OCI-LY7 (cell line): ENCODE data around the gene PITPNC1. TPM values are rescaled to one million over a fixed set of nuclear protein-coding genes. Genes with fewer than 3 reads are reported as not detected.
A peak's percentile ranks its signal among the peaks of the same experiment; 100 is the strongest.

Experiments
- BruUV-seq: library from RNA; stranded (reverse); fragments of 400-500 nt; replicated peaks from 2 replicates; lab custom pipeline; 2021; lab: Mats Ljungman, UMichigan
- CTCF ChIA-PET: fragments of 300-600 bp; sonication (Branson Sonifier 250); formaldehyde crosslinking; loops from one replicate; lab custom pipeline; 2022; ENCODE audit warnings: antibody characterized with exemption; ENCODE audit not compliant: unreplicated experiment; lab: Charles Lee
- POLR2A ChIA-PET: fragments of 300-600 bp; sonication (Branson Sonifier 250); formaldehyde crosslinking; loops from one replicate; lab custom pipeline; 2022; ENCODE audit warnings: antibody characterized with exemption; lab: Charles Lee
- DNase-seq: peaks from one replicate; pipeline ENCODE4 v3.0.0-alpha.2; 2015; ENCODE audit warnings: low spot score
- H2AFZ ChIP-seq: fragments of 200-600 bp; sonication (generic), shearing (Covaris generic); 2 replicates; pipeline ENCODE4 v1.6.1; 2014; ENCODE audit warnings: mild to moderate bottlenecking, antibody characterized with exemption, low read length, moderate library complexity
- H3K27ac ChIP-seq: fragments of 200-600 bp; sonication (generic); 2 replicates; pipeline ENCODE4 v1.5.1; 2014; ENCODE audit warnings: mixed run types, low read depth, mild to moderate bottlenecking, moderate library complexity, low read length, inconsistent platforms; ENCODE audit not compliant: poor library complexity, severe bottlenecking
- H3K36me3 ChIP-seq: fragments of 200-600 bp; sonication (generic); 2 replicates; pipeline ENCODE4 v1.6.1; 2014; ENCODE audit warnings: mild to moderate bottlenecking, antibody characterized with exemption, low read length, moderate library complexity, mixed read lengths; ENCODE audit not compliant: insufficient read depth
- H3K4me1 ChIP-seq: fragments of 200-600 bp; sonication (generic); 2 replicates; pipeline ENCODE4 v1.5.1; 2014; ENCODE audit warnings: mild to moderate bottlenecking, low read length; ENCODE audit not compliant: insufficient read depth, poor library complexity, severe bottlenecking
- H3K4me2 ChIP-seq: fragments of 200-600 bp; sonication (generic); 2 replicates; pipeline ENCODE4 v1.6.1; 2014; ENCODE audit warnings: mild to moderate bottlenecking, low read length
- H3K4me3 ChIP-seq: fragments of 200-600 bp; sonication (generic); 2 replicates; pipeline ENCODE4 v1.5.1; 2014; ENCODE audit warnings: mild to moderate bottlenecking, low read depth, low read length; ENCODE audit not compliant: poor library complexity, severe bottlenecking
- H3K79me2 ChIP-seq: fragments of 200-600 bp; sonication (generic); 2 replicates; pipeline ENCODE4 v1.6.1; 2016; ENCODE audit warnings: low read depth, mild to moderate bottlenecking, low read length, moderate library complexity, mixed read lengths; ENCODE audit not compliant: insufficient read depth
- H3K9me2 ChIP-seq: fragments of 200-600 bp; sonication (generic); 2 replicates; pipeline ENCODE4 v1.6.1; 2016; ENCODE audit warnings: mild to moderate bottlenecking, low read length, mixed read lengths; ENCODE audit not compliant: insufficient read depth
- H3K9me3 ChIP-seq: fragments of 200-600 bp; sonication (generic); 2 replicates; pipeline ENCODE4 v1.6.1; 2014; ENCODE audit warnings: mild to moderate bottlenecking, mixed run types, low read length, mixed read lengths
- H4K20me1 ChIP-seq: fragments of 200-600 bp; sonication (generic); 2 replicates; pipeline ENCODE4 v1.6.1; 2014; ENCODE audit warnings: mild to moderate bottlenecking, antibody characterized with exemption, low read length, moderate library complexity, mixed read lengths; ENCODE audit not compliant: insufficient read depth
- EZH2phosphoT487 ChIP-seq: fragments of 200-600 bp; sonication (generic); IDR thresholded peaks from 2 replicates; pipeline ENCODE4 v1.6.1; 2018; ENCODE audit warnings: low read depth, borderline replicate concordance, mild to moderate bottlenecking, mixed run types, antibody characterized with exemption, low read length, moderate library complexity, mixed read lengths
- intact Hi-C: fragments of 100-400 bp; cut with micrococcal nuclease; formaldehyde crosslinking; loops from one replicate; pipeline ENCODE4 v1.10.0; 2022; ENCODE audit not compliant: unreplicated experiment
- total RNA-seq, 2 experiments: library from RNA; depleted of rRNA in 1 of 2; stranded (reverse); fragments of >200 nt in 1 of 2; shearing (Covaris generic) in 1 of 2; gene quantifications; 2 replicates each; pipeline ENCODE4 v1.2.3, GENCODE V29; 2014 to 2022
- TF ChIP-seq, protein P1 (sequence below): fragments of 200-600 bp; sonication (generic); conservative IDR thresholded peaks from 2 replicates; pipeline ENCODE4 v1.5.1; 2014; ENCODE audit warnings: mild to moderate bottlenecking, antibody characterized with exemption, low read length, moderate library complexity, mixed read lengths

Gene PITPNC1
- total RNA-seq, 2 experiments from 2014 or later, result 14.3 to 21.1 TPM

DNA sequence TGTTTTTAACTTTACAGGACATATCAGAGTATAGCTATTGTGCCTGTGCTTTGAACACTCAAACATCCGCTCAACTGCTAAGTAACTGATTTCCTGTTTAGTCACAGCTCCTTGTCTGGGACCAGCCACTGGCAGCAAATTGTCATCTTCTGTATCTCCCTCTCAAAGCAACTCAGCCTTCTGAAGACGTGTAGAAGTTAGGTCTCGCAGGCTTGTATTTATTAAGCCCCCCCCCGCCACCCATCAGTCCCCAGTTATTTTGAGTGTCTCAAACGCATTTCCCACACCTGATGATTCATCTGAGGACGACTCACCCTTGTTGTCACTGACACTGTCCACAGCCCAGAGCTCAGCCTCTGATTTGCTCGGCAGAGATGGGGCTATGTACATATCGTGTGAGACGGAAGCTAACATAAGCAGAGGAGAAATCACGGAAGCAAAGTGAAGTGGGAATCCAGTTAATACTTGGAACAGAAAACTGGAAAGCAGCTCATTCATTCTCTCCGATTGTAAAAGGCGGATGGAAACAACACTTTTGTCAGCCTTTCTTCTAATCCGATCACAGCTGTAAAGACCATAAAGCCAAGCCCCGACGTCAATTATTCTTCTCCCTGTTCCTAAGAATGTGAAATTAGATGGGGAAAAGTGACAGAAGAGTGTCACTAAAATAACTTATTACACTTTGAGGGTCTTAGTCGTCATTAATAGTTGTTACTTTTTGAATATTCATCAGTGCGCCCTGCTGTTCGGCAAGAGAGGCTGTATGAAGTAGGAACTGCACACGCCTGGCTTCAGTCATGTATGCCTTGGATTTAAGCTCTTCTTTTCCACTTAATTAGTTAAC is 64.2 kb downstream of the PITPNC1 start:
- H3K36me3 ChIP-seq, result no peaks in the 10 kb centered on the region
- CTCF ChIA-PET, result no interaction called here
- H3K9me3 ChIP-seq, result no peaks in the 10 kb centered on the region
- peak overlapping the region; percentile 51 for H3K4me3 ChIP-seq
- H3K9me2 ChIP-seq, result no peaks in the 10 kb centered on the region
- peak overlapping the region; percentile 83 for H2AFZ ChIP-seq
- TF ChIP-seq, protein P1, sequence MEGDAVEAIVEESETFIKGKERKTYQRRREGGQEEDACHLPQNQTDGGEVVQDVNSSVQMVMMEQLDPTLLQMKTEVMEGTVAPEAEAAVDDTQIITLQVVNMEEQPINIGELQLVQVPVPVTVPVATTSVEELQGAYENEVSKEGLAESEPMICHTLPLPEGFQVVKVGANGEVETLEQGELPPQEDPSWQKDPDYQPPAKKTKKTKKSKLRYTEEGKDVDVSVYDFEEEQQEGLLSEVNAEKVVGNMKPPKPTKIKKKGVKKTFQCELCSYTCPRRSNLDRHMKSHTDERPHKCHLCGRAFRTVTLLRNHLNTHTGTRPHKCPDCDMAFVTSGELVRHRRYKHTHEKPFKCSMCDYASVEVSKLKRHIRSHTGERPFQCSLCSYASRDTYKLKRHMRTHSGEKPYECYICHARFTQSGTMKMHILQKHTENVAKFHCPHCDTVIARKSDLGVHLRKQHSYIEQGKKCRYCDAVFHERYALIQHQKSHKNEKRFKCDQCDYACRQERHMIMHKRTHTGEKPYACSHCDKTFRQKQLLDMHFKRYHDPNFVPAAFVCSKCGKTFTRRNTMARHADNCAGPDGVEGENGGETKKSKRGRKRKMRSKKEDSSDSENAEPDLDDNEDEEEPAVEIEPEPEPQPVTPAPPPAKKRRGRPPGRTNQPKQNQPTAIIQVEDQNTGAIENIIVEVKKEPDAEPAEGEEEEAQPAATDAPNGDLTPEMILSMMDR, result no peak
- TF ChIP-seq EZH2phosphoT487, result no peak
- intact Hi-C loops, result no loop called here
- peaks cover 28% of the 10 kb centered on the region for H3K4me1 ChIP-seq
- H3K4me2 ChIP-seq, result peak overlapping the region; percentile 69
- H3K79me2 ChIP-seq, result peaks cover 4% of the 10 kb centered on the region; the same call in 1 of the 2 replicates
- POLR2A ChIA-PET, result interaction anchor here (0.5 to 2.6 kb wide), 12 partner anchors 8 to 716 kb away, joined by 3 to 23 read pairs (median 4); no protein-coding TSS in a partner anchor
- no TSS peak for BruUV-seq
- peak overlapping the region; percentile 85 for H3K27ac ChIP-seq
- peak; percentile 85 for DNase-seq
- H4K20me1 ChIP-seq, result no peaks in the 10 kb centered on the region

GRCh38 chr17:67441896-67442219 is 64.8 kb downstream of the PITPNC1 start:
- Histone ChIP-seq H3K79me2 (peaks cover 4% of the 10 kb centered on the region; the same call in 1 of the 2 replicates), H3K4me1 (peaks cover 28% of the 10 kb centered on the region), H3K4me3 (no peak overlapping the region), H3K27ac (peak overlapping the region; percentile 85), H3K4me2 (peak overlapping the region; percentile 69), H3K36me3 (no peaks in the 10 kb centered on the region), H4K20me1 (no peaks in the 10 kb centered on the region), H2AFZ (peak overlapping the region; percentile 83), H3K9me2 (no peaks in the 10 kb centered on the region), H3K9me3 (no peaks in the 10 kb centered on the region)
- TF ChIP-seq, protein P1, result no peak
- TF ChIP-seq EZH2phosphoT487, result no peak
- BruUV-seq, result no TSS peak
- no peak for DNase-seq
- ChIA-PET POLR2A (interaction anchor here (0.5 to 2.6 kb wide), 7 partner anchors 8 to 258 kb away, joined by 3 to 23 read pairs (median 4); no protein-coding TSS in a partner anchor), CTCF (no interaction called here)
- intact Hi-C loops, result no loop called here
